NCI-H526 (cell line): ENCODE measurements around the gene DLL1.

Source experiments
- DNase-seq, 2 experiments: peaks; one replicate each; lab custom pipeline; 2025; lab: John Stamatoyannopoulos, UW

DLL1 gene

DNA sequence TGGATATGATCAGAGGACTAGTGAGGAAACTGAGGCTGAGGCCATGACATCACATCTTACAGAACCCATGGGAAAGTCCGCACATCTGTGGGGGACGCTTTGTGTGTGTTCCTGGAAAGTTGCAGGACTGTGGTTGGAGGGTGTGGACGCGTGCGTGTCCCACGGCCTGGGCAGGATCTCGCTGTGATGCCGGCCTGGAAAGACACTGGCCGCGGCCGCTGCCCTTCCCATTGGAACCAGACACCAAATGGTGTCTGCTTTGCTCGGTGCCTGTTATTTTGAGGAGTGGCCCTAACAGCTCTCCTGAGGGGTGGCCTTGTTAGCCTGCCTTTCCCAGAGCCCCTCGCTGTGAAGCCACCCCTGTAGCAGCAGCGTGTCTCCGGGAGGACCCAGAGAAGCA, 41.1 kb downstream of the DLL1 start:
- DNase-seq, result no peak

DNA sequence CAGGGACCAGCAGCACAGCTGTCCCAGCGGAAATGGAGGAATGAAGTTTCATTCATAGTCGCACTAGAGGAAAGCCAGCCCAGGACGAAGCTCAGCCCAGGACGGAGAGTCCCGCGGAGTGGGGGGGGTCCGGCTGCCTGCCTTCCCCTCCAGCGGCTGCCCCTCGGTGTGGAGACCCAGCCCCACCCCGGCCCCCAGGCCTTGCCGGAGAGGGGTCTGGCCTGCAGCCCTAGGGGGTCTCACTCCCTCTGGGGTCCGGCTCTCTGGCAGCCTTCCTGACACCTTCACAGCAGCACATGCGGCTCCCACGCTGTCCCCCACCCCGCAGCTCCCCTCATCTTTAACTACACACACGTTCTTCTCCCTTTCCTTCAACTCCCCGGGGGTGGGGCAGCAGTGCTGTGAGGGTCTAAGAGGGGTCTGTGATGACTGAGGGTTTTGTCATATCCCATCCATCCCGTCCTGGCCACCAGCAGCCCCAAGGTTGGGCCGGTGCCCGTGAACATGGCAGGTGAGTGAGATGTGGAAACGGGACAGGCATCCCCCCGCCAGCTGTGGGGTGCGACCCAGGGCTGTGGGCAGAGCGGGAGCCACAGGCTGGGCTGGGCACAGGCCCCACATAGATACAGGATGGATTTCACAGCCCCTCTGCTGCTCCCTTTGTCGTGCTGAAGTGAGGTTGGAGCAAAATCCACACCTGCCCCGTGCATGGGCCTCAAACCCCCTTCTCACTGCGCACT, 41.8 kb downstream of the DLL1 start:
- no peak for DNase-seq

DNA sequence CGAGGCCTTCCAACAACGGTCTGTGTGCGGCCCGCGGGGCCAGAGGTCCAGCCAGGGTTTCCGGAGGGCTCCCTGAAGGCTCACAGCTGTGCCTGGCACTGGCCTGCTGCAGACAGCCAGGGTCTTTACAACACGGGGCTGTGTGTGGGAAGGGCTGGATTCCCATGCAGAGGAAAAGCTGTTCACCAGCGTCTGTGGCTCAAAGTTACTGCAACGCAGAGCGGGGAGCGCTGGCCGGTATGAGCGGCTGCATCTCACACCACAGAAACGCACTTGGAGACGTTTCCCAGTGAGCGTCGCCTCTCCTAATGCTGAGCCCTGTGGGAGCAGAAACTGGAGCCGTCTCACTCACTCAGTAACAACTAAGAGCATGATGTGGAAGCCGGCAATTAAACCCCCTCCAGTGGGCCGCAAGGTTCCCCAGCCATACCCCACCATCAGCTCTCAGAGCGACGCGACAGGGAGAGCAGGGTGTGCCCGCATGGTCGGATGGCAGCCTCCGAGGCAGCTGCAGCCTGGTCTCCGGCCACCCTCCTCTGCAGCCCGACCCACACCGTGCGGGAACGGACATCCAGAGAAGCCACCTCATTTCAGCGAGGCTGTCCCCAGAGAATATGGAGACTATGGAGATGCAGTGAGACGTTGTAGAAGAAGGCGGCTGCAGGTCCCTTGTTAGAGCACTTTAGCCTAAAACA, 42.6 kb downstream of the DLL1 start:
- DNase-seq, result no peak

DNA sequence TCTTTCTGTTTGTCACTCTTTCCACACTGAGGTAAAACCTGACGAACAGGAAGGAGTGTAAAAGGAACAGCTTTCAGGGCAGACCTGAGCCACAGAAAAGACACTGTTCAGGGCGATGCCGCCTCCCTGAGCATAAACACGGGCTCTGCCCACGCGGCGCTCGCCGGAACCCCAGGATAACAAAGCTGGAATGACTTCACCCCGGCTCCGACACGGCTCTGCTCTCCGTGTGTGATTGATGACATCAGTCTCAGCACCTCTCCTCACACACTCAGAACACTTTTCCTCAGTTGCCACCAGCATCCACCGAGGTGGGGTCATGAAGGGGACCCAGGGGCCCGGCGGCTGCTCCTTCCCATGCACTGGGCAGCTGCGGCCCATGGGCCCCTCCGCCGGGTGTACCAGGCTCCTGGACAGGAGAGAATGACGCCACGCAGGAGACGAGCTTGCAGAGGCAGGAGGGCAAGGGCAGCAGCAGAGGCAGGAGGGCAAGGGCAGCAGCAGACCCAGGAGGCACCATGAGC, 43.6 kb downstream of the DLL1 start:
- DNase-seq, result no peak

DNA sequence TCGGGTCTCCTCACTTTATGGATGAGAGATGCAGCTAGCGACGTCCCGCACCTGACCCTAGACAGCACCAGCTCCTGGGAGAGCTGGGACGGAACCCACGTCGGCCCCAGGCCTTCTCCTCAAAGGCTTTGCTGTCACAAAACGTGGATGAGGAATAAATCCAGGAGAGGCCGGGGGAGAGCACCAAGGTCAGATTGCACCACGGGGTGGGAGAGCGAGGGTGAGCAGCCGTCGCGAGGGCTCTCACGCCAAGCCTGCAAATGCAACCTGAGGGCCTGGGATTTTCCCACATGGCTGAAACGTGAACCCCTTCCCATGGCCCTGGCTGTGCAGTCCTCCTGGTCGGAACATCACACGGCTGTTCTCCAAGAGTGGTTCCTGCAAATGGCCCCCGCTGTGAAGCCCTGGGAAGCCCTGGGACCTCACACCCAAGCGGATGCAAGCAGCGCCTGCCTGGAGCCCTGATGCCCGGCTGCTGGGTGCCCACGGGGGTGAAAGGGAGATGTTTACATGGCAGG, 45.3 kb downstream of the DLL1 start:
- DNase-seq, result no peak

DNA sequence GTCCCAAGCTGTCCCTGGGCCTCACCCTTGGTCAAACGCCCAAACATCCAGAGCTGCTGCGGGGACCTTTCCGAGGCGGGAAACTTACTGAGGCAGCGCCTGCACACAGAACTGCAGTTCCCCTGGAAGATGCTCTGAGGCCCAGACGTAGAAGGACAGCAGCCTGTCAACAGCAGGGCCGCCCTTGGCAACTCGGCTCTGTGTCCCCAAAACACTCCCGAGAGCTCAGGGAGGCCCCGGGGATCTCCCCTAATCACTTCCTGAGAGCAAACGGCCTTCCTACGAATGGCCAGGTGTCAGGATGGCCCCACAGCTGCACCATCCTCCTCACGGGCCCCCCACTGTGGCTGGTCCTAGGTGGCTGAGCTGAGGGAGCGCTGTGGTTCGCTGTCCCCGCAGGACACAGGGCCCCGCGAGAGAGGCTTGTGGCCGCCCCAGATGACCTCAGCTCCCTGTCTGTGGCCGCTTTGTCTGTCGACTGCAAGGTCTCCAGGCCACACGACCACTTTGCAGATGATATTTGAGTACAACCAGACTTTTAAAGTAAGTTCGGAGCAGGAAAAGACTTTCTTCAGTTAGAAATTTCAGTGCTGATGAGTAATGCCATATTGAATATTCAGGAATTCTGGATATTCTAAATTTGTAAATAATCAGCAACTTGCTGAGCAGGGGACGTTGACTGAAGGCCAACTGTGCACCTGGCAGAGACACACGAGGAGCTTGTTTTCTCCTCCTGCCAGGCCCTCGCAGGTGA, 46.0 kb downstream of the DLL1 start:
- DNase-seq, result no peak

DNA sequence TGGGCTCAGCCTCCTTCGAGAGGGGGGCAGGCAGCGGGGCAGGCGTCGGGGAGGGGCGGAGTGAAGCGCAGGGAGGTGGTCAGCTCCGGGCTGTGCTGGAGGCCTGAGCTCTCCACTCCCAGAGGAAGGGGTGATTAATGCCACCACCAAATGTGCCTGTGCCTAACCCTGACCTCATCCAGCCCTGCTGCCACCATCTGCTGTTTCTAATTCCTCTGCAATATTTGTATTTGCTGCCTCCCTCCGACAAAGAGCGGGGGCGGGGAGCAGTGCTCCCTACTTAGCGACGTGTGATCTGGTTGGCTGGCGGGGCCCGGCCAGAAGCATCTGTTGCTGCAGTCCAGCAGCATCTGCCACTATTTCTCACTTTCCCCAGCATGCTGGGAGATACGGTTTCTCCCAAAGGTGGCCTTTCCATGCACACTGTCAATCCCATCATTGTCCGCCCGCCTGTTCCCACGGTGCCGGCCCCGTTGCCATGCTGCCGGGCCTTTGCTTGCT, 47.0 kb downstream of the DLL1 start:
- DNase-seq, result no peak

DNA sequence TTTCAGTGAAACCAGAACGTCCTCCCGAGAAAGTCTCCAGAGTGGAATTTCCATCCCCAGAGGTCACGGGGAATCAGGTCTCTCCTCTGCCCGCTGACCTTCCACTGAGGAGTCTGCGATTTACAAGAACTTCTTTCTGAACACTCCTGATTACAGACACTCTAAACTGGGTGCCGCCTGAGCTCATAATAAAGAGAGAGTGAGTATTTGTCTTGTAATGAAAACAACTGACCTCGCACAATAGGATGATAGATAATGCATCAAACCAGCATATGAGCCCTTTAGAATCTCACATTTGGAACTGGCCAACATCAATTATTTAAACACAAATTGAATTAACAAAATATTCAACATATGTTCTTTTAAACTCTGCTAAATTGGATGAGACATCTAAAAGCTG, 47.5 kb downstream of the DLL1 start:
- no peak for DNase-seq

DNA sequence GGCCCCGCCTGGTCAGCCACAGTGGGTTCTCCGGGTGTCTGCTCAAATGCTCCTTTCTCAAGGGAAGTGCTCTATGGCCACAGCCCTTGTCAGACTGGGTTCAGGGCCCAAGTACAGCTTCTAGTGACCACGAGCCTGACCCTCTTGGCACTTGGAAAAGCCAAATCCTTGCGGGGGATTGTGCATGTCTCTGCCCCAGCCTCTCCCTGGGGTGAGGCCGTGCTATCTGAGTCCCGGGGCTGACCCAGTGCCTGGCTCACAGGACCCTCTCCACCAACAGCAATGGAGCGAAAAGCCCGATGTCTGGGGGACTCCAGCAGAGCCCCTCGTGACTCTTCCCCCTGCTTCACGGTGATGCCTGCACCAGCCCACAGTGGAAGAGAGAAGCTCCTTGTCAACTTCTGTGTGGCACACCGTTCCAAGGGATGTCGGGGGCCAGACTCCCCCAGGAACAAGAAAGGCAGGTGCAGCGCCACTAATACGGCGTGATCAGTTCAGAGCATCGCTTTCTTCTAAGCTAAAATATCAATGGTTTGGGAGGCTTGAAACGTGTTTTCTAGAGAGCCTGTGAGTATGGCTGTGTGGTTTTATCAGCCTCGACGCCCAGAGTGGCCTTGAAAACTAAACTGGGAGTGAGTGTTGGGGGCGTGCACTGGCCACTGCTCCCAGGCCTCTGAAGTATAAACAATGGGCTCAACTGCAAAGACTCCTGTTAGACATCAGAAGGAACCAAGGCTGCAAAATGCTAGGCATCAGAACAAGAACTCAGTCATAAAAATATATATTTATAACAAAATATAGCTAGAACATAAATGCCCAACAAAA, 51.9 kb downstream of the DLL1 start:
- DNase-seq, result no peak

DNA sequence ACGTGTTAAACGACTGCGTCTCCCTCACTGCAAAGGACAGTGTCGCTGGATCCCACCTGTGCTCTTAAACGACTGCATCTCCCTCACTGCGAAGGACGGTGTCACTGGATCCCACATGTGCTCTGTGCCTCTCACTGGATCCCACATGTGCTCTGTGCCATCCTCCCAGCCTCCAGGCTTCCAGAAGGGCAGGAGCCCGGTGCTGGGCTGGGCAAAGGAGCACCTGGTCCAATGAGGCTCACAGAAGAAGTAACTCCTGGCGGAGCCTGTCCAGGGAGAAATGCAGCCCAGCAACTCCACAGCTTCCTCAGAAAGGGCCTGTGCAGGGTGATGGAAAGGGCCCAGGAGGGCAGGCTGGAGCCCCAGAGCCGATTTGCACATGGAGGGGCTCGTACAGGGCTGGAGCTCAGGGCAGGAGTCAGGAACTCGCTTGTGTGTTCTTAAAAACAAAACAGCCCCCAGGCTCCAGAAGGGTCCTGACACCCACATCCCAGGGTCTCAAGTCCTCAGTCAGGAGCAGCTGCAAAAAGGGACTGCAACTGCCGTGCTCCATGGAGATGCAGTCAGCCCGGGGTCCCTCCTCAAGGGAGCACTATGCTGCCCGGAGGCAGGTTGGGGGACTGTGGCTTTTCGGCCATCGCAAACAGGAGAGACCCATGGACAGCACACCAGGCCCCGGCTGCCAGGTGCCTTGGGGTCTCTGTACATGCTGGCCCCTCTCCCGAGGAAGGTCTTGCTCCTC, 52.7 kb downstream of the DLL1 start:
- DNase-seq, result no peak

DNA sequence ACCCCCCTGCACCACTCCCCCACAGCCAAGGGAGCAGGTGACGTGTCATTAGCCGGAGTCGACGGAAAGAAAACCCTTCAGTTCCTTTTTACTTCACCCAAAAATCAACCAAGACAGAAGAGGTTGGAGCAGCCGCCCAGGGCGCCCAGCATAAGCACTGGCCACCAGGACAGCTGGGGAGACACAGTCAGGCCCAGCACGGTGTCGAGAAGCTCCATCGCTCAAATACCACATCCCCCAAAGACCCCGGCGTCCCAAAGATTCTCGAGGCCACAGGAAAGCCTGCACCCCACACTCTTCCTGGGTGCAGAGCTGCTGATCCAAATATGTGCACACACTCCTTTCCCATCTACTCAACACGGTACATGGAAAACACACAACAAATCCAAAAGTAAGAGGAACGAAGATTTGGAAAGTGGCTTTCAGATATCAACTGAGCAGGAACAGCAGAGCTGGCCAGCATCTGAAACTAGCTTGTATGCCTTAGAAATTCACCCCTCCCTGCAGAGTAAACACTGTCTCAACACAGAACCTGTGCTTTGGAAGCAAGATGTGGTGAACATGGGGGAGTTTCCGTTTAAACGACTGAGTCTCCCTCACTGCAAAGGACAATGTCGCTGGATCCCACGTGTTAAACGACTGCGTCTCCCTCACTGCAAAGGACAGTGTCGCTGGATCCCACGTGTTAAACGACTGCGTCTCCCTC, 54.6 kb downstream of the DLL1 start:
- no peak for DNase-seq

DNA sequence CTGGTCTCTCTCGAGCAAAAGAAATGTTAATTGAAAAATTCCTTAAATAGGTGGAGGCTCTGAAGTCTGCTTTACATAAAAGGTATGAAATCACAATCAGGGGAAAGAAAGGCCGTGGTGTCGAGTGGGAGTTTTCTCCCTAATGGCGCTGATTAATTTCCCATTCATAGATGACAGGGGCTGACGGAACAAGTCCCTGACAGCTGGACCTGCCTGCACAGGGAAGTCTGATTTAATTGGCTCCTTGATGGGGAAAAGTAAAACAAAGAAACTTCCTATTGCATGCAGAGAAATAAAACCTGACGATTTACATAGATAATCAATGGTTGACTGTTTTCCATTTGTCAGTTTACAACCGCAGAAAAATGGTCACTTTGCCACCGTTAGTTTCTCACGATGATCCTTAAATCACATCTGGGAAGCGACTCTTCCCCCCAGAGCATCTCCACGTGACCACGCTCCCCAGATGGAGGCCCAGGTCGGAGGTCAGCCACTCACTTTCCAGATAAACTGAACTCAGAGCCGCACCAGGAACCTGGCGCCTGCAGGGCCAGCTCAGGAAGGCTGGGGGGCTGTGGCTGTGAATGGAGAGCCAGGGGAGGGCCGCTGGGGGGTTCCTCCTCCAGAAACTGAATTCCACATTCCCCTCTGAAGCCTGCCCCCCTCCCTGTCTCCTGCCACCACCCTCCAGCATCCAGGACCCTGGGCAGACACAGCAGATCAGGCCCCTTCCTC, 55.3 kb downstream of the DLL1 start:
- peak; percentile 2 to 27 for DNase-seq

DNA sequence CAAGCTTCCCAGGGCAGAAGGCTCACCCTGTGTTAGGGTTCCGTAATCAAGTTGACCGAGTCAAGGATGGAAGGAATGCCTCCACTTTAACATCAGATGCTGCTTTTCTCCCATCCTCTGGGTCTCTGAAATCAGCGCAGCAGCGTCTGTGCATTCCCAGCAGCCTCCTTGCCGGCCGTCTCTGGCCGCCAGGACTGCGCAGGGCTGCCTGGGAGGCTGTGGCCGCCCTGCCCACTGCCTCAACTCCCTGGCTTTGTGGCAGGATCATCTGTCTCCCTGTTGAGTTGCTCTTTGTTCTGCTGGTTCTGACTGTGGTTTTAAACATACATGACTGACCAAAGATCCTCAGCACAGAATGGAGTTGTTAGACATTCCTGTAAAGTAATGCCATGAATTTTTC, 56.5 kb downstream of the DLL1 start:
- no peak for DNase-seq

DNA sequence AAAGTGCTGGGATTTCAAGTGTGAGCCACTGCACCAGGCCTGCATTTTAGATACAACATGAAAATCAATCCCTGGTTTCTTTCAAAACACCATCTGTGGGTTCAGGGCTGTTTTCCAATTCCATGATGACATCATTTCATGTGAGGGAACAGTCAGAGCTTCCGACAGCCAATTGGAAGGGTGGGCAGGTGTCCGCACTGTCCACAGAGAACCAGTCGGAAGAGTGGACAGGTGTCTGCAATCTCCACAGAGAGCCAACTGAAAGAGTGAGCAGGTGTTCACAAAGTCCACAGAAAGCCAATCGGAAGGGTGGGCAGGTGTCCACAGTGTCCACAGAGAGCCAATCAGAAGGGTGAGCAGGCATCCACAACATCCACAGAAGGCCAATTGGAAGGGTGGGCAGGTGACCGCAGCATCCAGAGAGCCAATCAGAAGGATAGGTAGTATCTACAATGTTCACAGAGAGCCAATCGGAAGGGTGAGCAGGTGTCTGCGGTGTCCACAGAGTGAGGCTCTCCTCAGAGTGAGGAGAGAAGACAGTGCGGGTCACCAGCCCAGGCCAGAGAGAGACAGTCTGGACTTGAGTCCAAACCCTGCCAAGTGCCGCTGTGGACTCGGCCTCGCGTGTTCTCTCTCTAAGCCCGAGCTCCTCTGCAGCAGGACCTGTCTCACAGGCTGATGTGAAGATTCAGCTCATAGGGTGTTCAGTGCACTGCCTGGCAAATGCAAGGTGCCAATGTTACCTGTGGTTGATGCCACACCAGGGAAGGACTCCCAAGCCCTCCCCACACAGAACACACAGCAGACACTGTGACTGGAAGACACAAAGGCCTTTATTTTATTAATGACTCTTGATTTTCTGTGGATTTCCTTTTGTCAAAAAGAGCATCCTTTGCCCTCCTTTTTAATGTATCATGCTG, 57.3 kb downstream of the DLL1 start:
- no peak for DNase-seq
